Right lobe of liver (tissue), 6 donors: ENCODE measurements around the gene PRRC2C. TPM values are rescaled to one million over a fixed set of nuclear protein-coding genes. Genes with fewer than 3 reads are reported as not detected.
"Not testable (repeated sequence)": the region's sequence is repeated elsewhere in the genome, so short reads cannot be mapped to it uniquely, and the experiment has no call there.

Experiments
- ATAC-seq, 4 donors: fragments of 200-7000 bp; cut with Tn5 transposase; one replicate each; pipeline ENCODE4 v1.9.1; 2020; ENCODE audit warnings: mild to moderate bottlenecking in 4 of 4, moderate library complexity in 4 of 4
- DNase-seq, 3 donors: peaks; one replicate each; pipeline ENCODE4 v3.0.0-alpha.2; 2020
- H3K27ac ChIP-seq, 3 donors: fragments of 200-600 bp; one replicate each; pipeline ENCODE4 v1.8.0; 2022
- H3K27me3 ChIP-seq, 2 donors: fragments of 200-600 bp; one replicate each; pipeline ENCODE4 v1.8.0; 2022
- H3K36me3 ChIP-seq, 4 donors: fragments of 200-600 bp; sonication (generic) in 1 of 4; one replicate each; pipeline versions ENCODE4 v1.5.1 to v1.8.0; 2017 to 2022; ENCODE audit warnings: control low read depth in 1 of 4
- H3K4me1 ChIP-seq, 4 donors: fragments of 200-600 bp; sonication (generic) in 1 of 4; one replicate each; pipeline versions ENCODE4 v1.5.1 to v1.8.0; 2017 to 2022; ENCODE audit warnings: control low read depth in 1 of 4
- H3K4me3 ChIP-seq, 3 donors: fragments of 200-600 bp; one replicate each; pipeline ENCODE4 v1.8.0; 2022
- H3K9me3 ChIP-seq, 4 donors: fragments of 200-600 bp; sonication (generic) in 1 of 4; one replicate each; pipeline versions ENCODE4 v1.5.1 to v1.8.0; 2017 to 2022; ENCODE audit warnings: control low read depth in 1 of 4
- POLR2A ChIP-seq: fragments of 450-650 bp; IDR thresholded peaks from one replicate; pipeline ENCODE4 v1.6.1; 2017; ENCODE audit warnings: antibody characterized with exemption, mild to moderate bottlenecking
- WGBS: methylation state at CpG from one replicate; pipeline ENCODE4 v1.1.6; 2018; ENCODE audit warnings: low coverage, low lambda C conversion rate; ENCODE audit not compliant: insufficient coverage; ENCODE audit errors: missing lambda C conversion rate; 5-methylcytosine and 5-hydroxymethylcytosine counted together
- intact Hi-C, 2 donors: fragments of 100-400 bp; cut with DNase I; formaldehyde crosslinking; loops; one replicate each; pipeline versions ENCODE4 v1.11.2 to v1.14.1; 2022
- long read RNA-seq: library from polyadenylated mRNA; unstranded; transcript quantifications from one replicate; pipeline ENCODE4 v2.0.0, GENCODE V29; 2019
- total RNA-seq, 6 experiments: library from RNA; depleted of rRNA in 2 of 6; stranded (reverse); fragments of >200 nt in 2 of 6; fragmentation: NEBNext Ultra II Directional in 3 of 6; extraction: Animal tissue kit (Norgen Biotek cat#: 25700) in 3 of 6; gene quantifications; one replicate each; pipeline versions ENCODE4 v1.1.0 to v1.2.4, GENCODE V29; 2016 to 2023
- TF ChIP-seq, protein P1 (sequence below), 4 donors: fragments of 200-600 bp in 3 of 4; fragments of 450-650 bp in 1 of 4; IDR thresholded peaks; one replicate each; pipeline versions ENCODE4 v1.5.1 to v1.8.0; 2016 to 2022; ENCODE audit warnings: antibody characterized with exemption in 4 of 4, mild to moderate bottlenecking in 2 of 4
- donor health status: DM: no; HTN: yes; CAD: no.
- donor health status: DM: no; HTN: no; CAD: no.
- donor health status: DM: no; HTN: no; CAD: no.
- donor health status: DM: no; HTN: yes; CAD: no.
- donor health status: DM: no; HTN: yes; CAD: no.

PRRC2C gene
- total RNA-seq = 10 to 100 TPM; 39.1 to 59.9 (median 48.5) TPM
- long read RNA-seq, partial matches to known transcripts = 9 of 10 reads
- long read RNA-seq, other reads (novel, unspliced or antisense) = 0 of 10 reads

DNA sequence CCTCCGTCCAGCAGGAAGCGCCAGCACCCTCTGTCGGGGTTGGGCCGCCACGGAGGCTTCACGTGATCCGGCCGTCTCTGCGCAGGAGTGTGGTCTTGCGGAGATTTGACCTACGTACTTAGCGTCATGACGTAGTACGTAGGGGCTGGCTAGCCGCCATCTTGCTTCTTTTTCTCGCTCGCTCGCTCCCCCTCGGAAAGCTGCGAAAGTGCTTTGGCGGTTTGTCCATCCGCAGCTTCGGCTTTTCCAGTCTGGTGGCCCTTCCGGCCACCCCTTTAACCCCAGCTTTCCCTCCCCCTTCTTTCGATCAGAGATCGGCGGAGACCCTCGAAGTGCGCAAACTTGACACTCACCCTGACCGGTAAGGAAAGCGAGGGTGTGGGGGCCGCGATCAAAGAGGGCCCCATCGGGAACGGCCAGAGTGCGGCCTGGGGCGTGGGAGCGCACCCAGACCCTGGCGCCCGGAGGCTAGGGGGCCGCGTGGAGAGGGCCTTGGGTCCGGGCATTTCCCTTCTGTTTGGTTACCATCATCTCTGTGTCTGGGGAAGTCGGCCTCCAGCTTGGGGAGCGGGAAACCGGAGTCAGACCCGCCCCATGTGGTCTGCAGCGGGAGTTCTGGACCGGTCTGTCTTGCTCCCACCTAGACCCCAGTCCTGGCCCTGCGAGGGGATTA lies at the start of gene PRRC2C:
PRRC2C (plus strand) TSS at position 156 of the 673 bp plus-strand sequence. CDS start 26,559 bp downstream, outside the sequence.
- peak; percentile 97 to 99 (median 98) for ATAC-seq
- Histone ChIP-seq H3K27me3 (no peaks in the 10 kb centered on the region), H3K27ac (peak within 1 kb of the TSS; percentile 89 to 99 (median 99)), H3K4me1 (peaks cover 0 to 24% (median 5%) of the 10 kb centered on the region in 4 donors), H3K9me3 (no peaks in the 10 kb centered on the region), H3K4me3 (peak within 1 kb of the TSS; percentile 75 to 95 (median 90)), H3K36me3 (no peaks in the 10 kb centered on the region)
- whole genome bisulfite sequencing = under 1% methylated on average over 36 of the region's 50 CpGs
- TF ChIP-seq POLR2A = peak; percentile 69
- TF ChIP-seq, protein P1, sequence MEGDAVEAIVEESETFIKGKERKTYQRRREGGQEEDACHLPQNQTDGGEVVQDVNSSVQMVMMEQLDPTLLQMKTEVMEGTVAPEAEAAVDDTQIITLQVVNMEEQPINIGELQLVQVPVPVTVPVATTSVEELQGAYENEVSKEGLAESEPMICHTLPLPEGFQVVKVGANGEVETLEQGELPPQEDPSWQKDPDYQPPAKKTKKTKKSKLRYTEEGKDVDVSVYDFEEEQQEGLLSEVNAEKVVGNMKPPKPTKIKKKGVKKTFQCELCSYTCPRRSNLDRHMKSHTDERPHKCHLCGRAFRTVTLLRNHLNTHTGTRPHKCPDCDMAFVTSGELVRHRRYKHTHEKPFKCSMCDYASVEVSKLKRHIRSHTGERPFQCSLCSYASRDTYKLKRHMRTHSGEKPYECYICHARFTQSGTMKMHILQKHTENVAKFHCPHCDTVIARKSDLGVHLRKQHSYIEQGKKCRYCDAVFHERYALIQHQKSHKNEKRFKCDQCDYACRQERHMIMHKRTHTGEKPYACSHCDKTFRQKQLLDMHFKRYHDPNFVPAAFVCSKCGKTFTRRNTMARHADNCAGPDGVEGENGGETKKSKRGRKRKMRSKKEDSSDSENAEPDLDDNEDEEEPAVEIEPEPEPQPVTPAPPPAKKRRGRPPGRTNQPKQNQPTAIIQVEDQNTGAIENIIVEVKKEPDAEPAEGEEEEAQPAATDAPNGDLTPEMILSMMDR (IDR thresholded peaks at IDR 0.05) = peak; percentile 26 to 90 (median 84)
- intact Hi-C loops = no loop called here
- peak; percentile 97 to 98 (median 98) for DNase-seq

DNA sequence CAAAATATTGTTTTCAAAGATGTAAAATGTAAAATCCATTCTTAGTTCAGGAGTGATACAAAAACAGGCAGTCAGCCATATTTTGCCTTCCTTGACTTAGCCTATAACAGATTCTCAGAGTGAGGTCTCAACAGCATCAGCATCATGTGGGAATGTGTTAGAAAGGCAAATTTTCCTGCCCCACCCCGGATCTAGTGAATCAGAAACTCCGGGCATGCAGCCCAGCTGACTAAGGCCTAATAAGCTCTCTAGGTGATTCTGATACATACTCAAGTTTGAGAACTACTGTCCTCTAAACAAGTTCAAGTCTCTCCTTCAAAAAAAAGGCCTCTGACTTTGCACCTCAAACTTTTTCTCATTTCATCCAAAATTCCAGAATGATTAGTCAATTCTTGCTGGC lies 46.9 kb upstream of the PRRC2C start:
- Histone ChIP-seq H3K4me3 (no peak overlapping the region), H3K27ac (no peak overlapping the region), H3K4me1 (no peaks in the 10 kb centered on the region), H3K9me3 (no peaks in the 10 kb centered on the region), H3K36me3 (no peaks in the 10 kb centered on the region), H3K27me3 (no peaks in the 10 kb centered on the region)
- DNase-seq = no peak
- 42% methylated on average over 2 of the region's 2 CpGs for WGBS
- intact Hi-C loops = no loop called here
- TF ChIP-seq POLR2A = no peak
- TF ChIP-seq, protein P1 (IDR thresholded peaks at IDR 0.05) = no peak
- ATAC-seq = no peak

DNA sequence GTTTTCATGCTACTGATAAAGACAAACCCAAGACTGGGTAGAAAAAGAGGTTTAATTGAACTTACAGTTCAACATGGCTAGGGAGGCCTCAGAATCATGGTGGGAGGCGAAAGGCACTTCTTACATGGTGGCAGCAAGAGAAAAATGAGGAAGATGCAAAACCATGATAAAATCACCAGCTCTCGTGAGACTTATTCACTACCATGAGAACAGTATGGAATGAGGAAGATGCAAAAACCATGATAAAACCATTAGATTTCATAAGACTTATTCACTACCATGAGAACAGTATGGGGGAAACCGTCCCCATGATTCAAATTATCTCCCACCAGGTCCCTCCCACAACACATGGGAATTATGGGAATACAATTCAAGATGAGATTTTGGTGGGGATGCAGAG lies 45.1 kb upstream of the PRRC2C start:
- H3K9me3 ChIP-seq, H3K4me3 ChIP-seq, H3K27ac ChIP-seq, DNase-seq, intact Hi-C loops, ATAC-seq, H3K36me3 ChIP-seq, H3K27me3 ChIP-seq, H3K4me1 ChIP-seq: not testable (repeated sequence)
- WGBS = 78% methylated on average over 3 of the region's 3 CpGs

DNA sequence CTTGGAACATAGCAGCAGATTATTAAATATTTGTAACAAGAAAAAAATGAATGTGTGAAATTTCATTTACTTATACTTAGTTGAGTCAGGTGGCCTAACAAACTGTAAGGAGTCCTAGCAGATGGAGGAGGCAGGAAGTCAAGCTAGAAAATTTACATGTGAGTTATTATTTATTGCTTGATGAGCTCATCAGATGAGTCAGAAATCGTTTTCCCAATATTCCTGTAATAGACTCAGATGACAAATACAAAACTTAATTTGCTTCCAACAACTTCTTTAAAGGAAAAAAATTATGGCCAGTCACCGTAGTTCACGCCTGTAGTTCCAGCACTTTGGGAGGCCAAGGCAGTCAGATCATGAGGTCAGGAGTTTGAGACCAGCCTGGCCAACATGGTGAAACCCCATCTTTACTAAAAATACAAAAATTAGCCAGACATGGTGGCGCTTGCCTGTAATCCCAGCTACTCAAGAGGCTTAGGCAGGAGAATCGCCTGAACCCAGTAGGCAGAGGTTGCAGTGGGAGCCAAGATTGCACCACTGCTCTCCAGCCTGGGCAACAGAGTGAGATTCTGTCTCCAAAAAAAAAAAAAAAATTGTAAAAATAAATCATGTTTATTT lies 43.9 kb upstream of the PRRC2C start:
- H3K27me3 ChIP-seq, H3K27ac ChIP-seq, intact Hi-C loops, ATAC-seq, DNase-seq, H3K36me3 ChIP-seq, H3K9me3 ChIP-seq, H3K4me3 ChIP-seq, H3K4me1 ChIP-seq: not testable (repeated sequence)
- 75% methylated on average over 3 of the region's 5 CpGs for WGBS

DNA sequence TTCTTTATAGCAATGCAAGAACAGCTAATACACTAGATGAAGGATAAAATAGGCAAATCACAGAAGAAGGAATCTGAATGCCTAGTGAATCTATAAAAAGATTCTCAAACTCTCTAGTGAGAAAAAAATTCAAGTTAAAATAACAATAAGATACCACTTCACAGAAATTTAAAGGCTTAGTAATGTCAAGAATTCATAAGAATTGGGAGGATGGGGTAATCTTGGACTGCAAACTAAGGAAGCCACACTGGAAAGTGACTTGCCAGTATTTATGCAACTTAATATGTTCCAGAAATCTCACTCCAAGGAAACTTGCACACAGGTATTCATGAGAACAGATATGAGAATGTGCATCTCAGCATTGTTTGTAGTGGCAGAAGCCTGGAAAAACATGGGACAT lies 38.9 kb upstream of the PRRC2C start:
- Histone ChIP-seq H3K4me3 (no peak overlapping the region), H3K4me1 (no peaks in the 10 kb centered on the region), H3K27me3 (no peaks in the 10 kb centered on the region), H3K36me3 (no peaks in the 10 kb centered on the region), H3K9me3 (no peaks in the 10 kb centered on the region), H3K27ac (no peak overlapping the region)
- intact Hi-C loops = no loop called here
- no peak for ATAC-seq
- no peak for DNase-seq
- no peak for TF ChIP-seq POLR2A
- TF ChIP-seq, protein P1 (IDR thresholded peaks at IDR 0.05) = no peak
